ENCODE data around the gene HELLS. TPM values are rescaled to one million over a fixed set of nuclear protein-coding genes. Genes with fewer than 3 reads are reported as not detected.
"Not testable (repeated sequence)": the region's sequence is repeated elsewhere in the genome, so short reads cannot be mapped to it uniquely, and the experiment has no call there.

HELLS gene
- total RNA-seq, 5 donors from 2014 or later (not counting 1 experiment from before 2014, with no cell fraction given) = 8.3 to 21.4 (median 13.0) TPM

- peaks cover 11% of the 10 kb centered on the region in 2 experiments for H3K4me1 ChIP-seq (ENCODE audit: control insufficient read depth in 1 of 2, extremely low read depth in 1 of 2, insufficient read depth in 2 of 2, low read length in 2 of 2)
- no peaks in the 10 kb centered on the region for H3K27me3 ChIP-seq (replicated peaks in 1 of 2; ENCODE audit: control insufficient read depth in 2 of 2, extremely low read depth in 1 of 2, insufficient read depth in 2 of 2, low read length in 1 of 2)
- POLR2A ChIA-PET = no interaction called here
- H3K9me3 ChIP-seq = no peaks in the 10 kb centered on the region
- no peak overlapping the region for H3K4me3 ChIP-seq (ENCODE audit: control insufficient read depth in 1 of 2, extremely low read depth in 1 of 2, low read length in 1 of 2)
- no peak overlapping the region for H3K4me3 Mint-ChIP-seq
- DNase-seq (no peak), ATAC-seq (replicated peaks in 1 of 4) (no peak)
- CTCF ChIA-PET = no interaction called here
- no peaks in the 10 kb centered on the region for H3K9me3 Mint-ChIP-seq
- H3K27ac ChIP-seq (ENCODE audit: low read length) = no peak overlapping the region
- H3K36me3 ChIP-seq (ENCODE audit: control insufficient read depth in 2 of 2, extremely low read depth in 1 of 2, insufficient read depth in 1 of 2, low read length in 1 of 2) = no peaks in the 10 kb centered on the region
- H3K4me1 Mint-ChIP-seq = peaks cover 22 to 26% (median 24%) of the 10 kb centered on the region in 3 donors
- H3K36me3 Mint-ChIP-seq = no peaks in the 10 kb centered on the region
- peaks cover 0 to 2% of the 10 kb centered on the region in 2 donors for H3K27me3 Mint-ChIP-seq
- H3K27ac Mint-ChIP-seq = no peak overlapping the region
Observed at GRCh38 chr10:94549221-94549620, 3.6 kb downstream of the HELLS start.

- CTCF ChIA-PET = not testable (repeated sequence)
- POLR2A ChIA-PET = interaction anchor here in 1 of 2 donors (0.7 kb wide), 1 partner anchor 13 kb away, joined by 6 read pairs; no protein-coding TSS in a partner anchor
Observed at GRCh38 chr10:94567714-94568307, 22.2 kb downstream of the HELLS start.

GRCh38 chr10:94571081-94571480 lies 25.5 kb downstream of the HELLS start:
- H3K27ac ChIP-seq (ENCODE audit: low read length) = no peak overlapping the region
- H3K27ac Mint-ChIP-seq = no peak overlapping the region
- no peaks in the 10 kb centered on the region for H3K9me3 Mint-ChIP-seq
- no peak overlapping the region for H3K4me3 ChIP-seq (ENCODE audit: control insufficient read depth in 1 of 2, extremely low read depth in 1 of 2, low read length in 1 of 2)
- H3K9me3 ChIP-seq = no peaks in the 10 kb centered on the region
- H3K27me3 ChIP-seq (replicated peaks in 1 of 2; ENCODE audit: control insufficient read depth in 2 of 2, extremely low read depth in 1 of 2, insufficient read depth in 2 of 2, low read length in 1 of 2) = no peaks in the 10 kb centered on the region
- H3K4me1 ChIP-seq (ENCODE audit: control insufficient read depth in 1 of 2, extremely low read depth in 1 of 2, insufficient read depth in 2 of 2, low read length in 2 of 2) = no peaks in the 10 kb centered on the region
- no peak for DNase-seq
- H3K36me3 Mint-ChIP-seq = peaks cover 11% of the 10 kb centered on the region
- H3K36me3 ChIP-seq (ENCODE audit: control insufficient read depth in 2 of 2, extremely low read depth in 1 of 2, insufficient read depth in 1 of 2, low read length in 1 of 2) = no peaks in the 10 kb centered on the region
- ATAC-seq (replicated peaks in 1 of 4) = no peak
- H3K4me1 Mint-ChIP-seq = no peaks in the 10 kb centered on the region
- POLR2A ChIA-PET = no interaction called here
- no peaks in the 10 kb centered on the region for H3K27me3 Mint-ChIP-seq
- H3K4me3 Mint-ChIP-seq = no peak overlapping the region
- CTCF ChIA-PET = no interaction called here

More at GRCh38 chr10:94567714-94568307, 22.2 kb downstream of the HELLS start:
- H3K9me3 Mint-ChIP-seq; H3K27me3 Mint-ChIP-seq; H3K27ac Mint-ChIP-seq; H3K4me3 ChIP-seq (ENCODE audit: control insufficient read depth in 1 of 2, extremely low read depth in 1 of 2, low read length in 1 of 2); ATAC-seq (replicated peaks in 1 of 4); H3K27ac ChIP-seq (ENCODE audit: low read length); H3K4me1 Mint-ChIP-seq; H3K4me3 Mint-ChIP-seq; H3K9me3 ChIP-seq; H3K36me3 ChIP-seq (ENCODE audit: control insufficient read depth in 2 of 2, extremely low read depth in 1 of 2, insufficient read depth in 1 of 2, low read length in 1 of 2); DNase-seq; H3K4me1 ChIP-seq (ENCODE audit: control insufficient read depth in 1 of 2, extremely low read depth in 1 of 2, insufficient read depth in 2 of 2, low read length in 2 of 2); H3K27me3 ChIP-seq (replicated peaks in 1 of 2; ENCODE audit: control insufficient read depth in 2 of 2, extremely low read depth in 1 of 2, insufficient read depth in 2 of 2, low read length in 1 of 2): not testable (repeated sequence)
- peaks cover 17% of the 10 kb centered on the region for H3K36me3 Mint-ChIP-seq
- 97% methylated on average over 9 of the region's 13 CpGs for WGBS (ENCODE audit: insufficient coverage)

DNA sequence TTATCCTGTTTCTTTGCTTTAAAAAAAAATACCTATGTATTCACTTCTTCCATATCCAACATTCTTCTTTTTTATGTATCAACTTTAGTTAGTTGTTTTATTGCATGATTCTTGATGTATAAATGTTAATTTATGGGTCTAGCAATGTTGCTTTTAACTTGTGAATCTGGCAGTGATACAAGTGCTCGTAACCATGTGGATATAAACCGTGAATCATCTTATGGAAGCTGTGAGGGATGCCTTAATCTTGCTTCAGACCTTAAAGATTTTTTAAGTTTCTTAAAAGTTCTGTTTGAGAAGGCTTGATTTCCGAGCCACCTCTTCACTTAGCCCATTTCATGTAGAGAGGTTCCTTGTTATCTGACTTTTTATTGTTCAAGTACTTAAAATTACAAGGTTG lies 25.9 kb downstream of the HELLS start:
- H3K4me1 Mint-ChIP-seq = no peaks in the 10 kb centered on the region
- CTCF ChIA-PET = no interaction called here

GRCh38 chr10:94578790-94579189 lies 33.2 kb downstream of the HELLS start:
- ChIA-PET CTCF (interaction anchor here in 1 of 2 donors (0.8 kb wide), 1 partner anchor 18 kb away, joined by 3 read pairs; no protein-coding TSS in a partner anchor), POLR2A (no interaction called here)
- Histone ChIP-seq H3K4me1 (ENCODE audit: control insufficient read depth in 1 of 2, extremely low read depth in 1 of 2, insufficient read depth in 2 of 2, low read length in 2 of 2) (no peaks in the 10 kb centered on the region), H3K27me3 (replicated peaks in 1 of 2; ENCODE audit: control insufficient read depth in 2 of 2, extremely low read depth in 1 of 2, insufficient read depth in 2 of 2, low read length in 1 of 2) (no peaks in the 10 kb centered on the region), H3K4me3 (ENCODE audit: control insufficient read depth in 1 of 2, extremely low read depth in 1 of 2, low read length in 1 of 2) (no peak overlapping the region), H3K9me3 (no peaks in the 10 kb centered on the region), H3K27ac (ENCODE audit: low read length) (no peak overlapping the region), H3K36me3 (ENCODE audit: control insufficient read depth in 2 of 2, extremely low read depth in 1 of 2, insufficient read depth in 1 of 2, low read length in 1 of 2) (no peaks in the 10 kb centered on the region)
- no CpG with 5 or more reads among the region's 4 CpGs for WGBS (ENCODE audit: insufficient coverage)
- Mint-ChIP-seq H3K36me3 (no peaks in the 10 kb centered on the region), H3K27me3 (no peaks in the 10 kb centered on the region), H3K9me3 (no peaks in the 10 kb centered on the region), H3K27ac (no peak overlapping the region), H3K4me3 (no peak overlapping the region), H3K4me1 (no peaks in the 10 kb centered on the region)
- ATAC-seq (replicated peaks in 1 of 4) = no peak
- DNase-seq = no peak

More for the DNA sequence above, 25.9 kb downstream of the HELLS start:
- Mint-ChIP-seq H3K27ac (no peak overlapping the region), H3K9me3 (no peaks in the 10 kb centered on the region), H3K36me3 (peaks cover 11% of the 10 kb centered on the region), H3K27me3 (no peaks in the 10 kb centered on the region), H3K4me3 (no peak overlapping the region)
- no CpG with 5 or more reads among the region's 3 CpGs for WGBS (ENCODE audit: insufficient coverage)
- H3K4me1 ChIP-seq (ENCODE audit: control insufficient read depth in 1 of 2, extremely low read depth in 1 of 2, insufficient read depth in 2 of 2, low read length in 2 of 2) = no peaks in the 10 kb centered on the region
- H3K9me3 ChIP-seq = no peaks in the 10 kb centered on the region
- H3K27me3 ChIP-seq (replicated peaks in 1 of 2; ENCODE audit: control insufficient read depth in 2 of 2, extremely low read depth in 1 of 2, insufficient read depth in 2 of 2, low read length in 1 of 2) = no peaks in the 10 kb centered on the region
- H3K36me3 ChIP-seq (ENCODE audit: control insufficient read depth in 2 of 2, extremely low read depth in 1 of 2, insufficient read depth in 1 of 2, low read length in 1 of 2) = no peaks in the 10 kb centered on the region
- POLR2A ChIA-PET = no interaction called here
- no peak for DNase-seq
- ATAC-seq (replicated peaks in 1 of 4) = no peak
- no peak overlapping the region for H3K4me3 ChIP-seq (ENCODE audit: control insufficient read depth in 1 of 2, extremely low read depth in 1 of 2, low read length in 1 of 2)
- H3K27ac ChIP-seq (ENCODE audit: low read length) = no peak overlapping the region

DNA sequence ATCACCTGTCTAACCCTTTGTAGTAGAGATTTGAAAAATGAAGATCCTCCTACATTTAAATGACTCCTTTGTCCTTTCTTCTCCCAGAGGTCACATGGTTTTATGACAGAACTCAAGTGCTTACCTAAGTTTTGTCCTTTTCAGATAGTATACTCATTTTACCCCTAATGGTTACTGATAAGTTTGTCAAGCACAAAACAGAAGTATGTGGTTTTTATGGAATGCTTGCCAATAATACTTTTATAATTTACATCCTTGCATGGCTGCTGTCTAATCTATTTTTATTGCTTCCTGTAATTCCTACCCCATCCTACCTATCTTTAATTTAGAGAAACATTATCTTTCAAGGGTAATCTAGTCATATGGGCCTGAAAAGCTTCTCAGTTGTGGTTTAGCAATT lies 37.5 kb downstream of the HELLS start:
- no peak overlapping the region for H3K4me3 Mint-ChIP-seq
- no peaks in the 10 kb centered on the region for H3K9me3 Mint-ChIP-seq
- no peak overlapping the region for H3K27ac Mint-ChIP-seq
- ChIA-PET POLR2A (no interaction called here), CTCF (interaction anchor here in 1 of 2 donors (0.6 kb wide), 1 partner anchor 1051 kb away, joined by 3 read pairs; no protein-coding TSS in a partner anchor)
- no peak overlapping the region for H3K4me3 ChIP-seq (ENCODE audit: control insufficient read depth in 1 of 2, extremely low read depth in 1 of 2, low read length in 1 of 2)
- DNase-seq (no peak), ATAC-seq (replicated peaks in 1 of 4) (no peak)
- H3K36me3 ChIP-seq (ENCODE audit: control insufficient read depth in 2 of 2, extremely low read depth in 1 of 2, insufficient read depth in 1 of 2, low read length in 1 of 2) = peaks cover 0 to 3% of the 10 kb centered on the region in 2 donors
- no peak overlapping the region for H3K27ac ChIP-seq (ENCODE audit: low read length)
- no peaks in the 10 kb centered on the region for H3K27me3 ChIP-seq (replicated peaks in 1 of 2; ENCODE audit: control insufficient read depth in 2 of 2, extremely low read depth in 1 of 2, insufficient read depth in 2 of 2, low read length in 1 of 2)
- no peaks in the 10 kb centered on the region for H3K4me1 Mint-ChIP-seq
- H3K27me3 Mint-ChIP-seq = no peaks in the 10 kb centered on the region
- H3K4me1 ChIP-seq (ENCODE audit: control insufficient read depth in 1 of 2, extremely low read depth in 1 of 2, insufficient read depth in 2 of 2, low read length in 2 of 2) = no peaks in the 10 kb centered on the region
- no peaks in the 10 kb centered on the region for H3K9me3 ChIP-seq
- peaks cover 2% of the 10 kb centered on the region for H3K36me3 Mint-ChIP-seq
